NCI-H460 (cell line): ENCODE data around the gene TTC1. TPM values are rescaled to one million over a fixed set of nuclear protein-coding genes. Genes with fewer than 3 reads are reported as not detected.

ENCODE experiments used
- DNase-seq: peaks from one replicate; pipeline ENCODE4 v3.0.0-alpha.2; 2016; ENCODE audit warnings: low read depth; ENCODE audit errors: extremely low read depth
- small RNA-seq, 2 experiments: library from RNA; depleted of rRNA; stranded (forward); fragments of <200 nt; gene quantifications; one replicate each; pipeline ENCODE3, GENCODE V24; 2014
- total RNA-seq: library from RNA; depleted of rRNA; stranded (reverse); fragments of >200 nt; shearing (Covaris generic); gene quantifications from 2 replicates; pipeline ENCODE4 v1.2.3, GENCODE V29; 2014; rRNA removed

The TTC1 gene
- total RNA-seq, 1 experiment from 2014 or later: 67.6 TPM

DNA sequence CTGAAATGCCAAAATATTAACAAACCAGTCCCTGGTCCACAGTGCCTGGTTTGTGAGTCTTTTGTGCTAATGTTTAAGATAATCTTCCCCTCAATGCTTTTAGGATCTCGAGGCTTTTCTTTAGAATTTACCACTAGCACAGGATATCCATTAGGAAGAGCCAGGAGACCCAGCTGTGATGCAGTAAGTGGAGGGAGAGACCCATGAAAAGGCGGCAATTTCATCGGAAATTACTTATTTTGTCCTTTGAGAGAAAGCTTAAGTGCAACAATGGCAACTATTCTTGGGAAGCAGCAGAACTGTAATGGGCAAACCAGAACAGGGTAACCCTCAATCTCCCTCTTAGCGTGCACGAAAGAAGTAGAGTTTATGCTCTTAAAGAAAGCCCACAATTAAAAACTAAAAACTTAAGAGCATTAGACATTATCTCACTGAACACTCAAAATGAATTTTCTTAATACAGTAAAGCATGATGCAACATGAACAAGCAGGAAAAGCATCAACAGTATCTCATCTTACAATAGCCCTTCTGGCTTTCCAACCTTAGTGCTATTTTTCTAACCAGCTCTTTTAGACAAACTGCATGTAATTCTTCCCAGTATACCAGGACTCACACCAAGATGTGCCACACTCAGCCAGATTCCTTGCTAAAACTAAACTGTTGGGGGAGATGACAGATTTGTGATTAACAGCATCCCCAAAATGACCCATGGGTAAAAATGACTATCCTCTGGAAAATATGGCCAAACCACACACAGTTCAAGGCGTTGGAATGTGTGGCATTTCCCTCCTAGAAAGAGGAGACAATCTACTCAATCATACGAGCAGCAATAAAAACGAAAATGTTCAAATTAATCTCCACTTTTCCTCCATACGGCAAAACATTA lies 73.9 kb downstream of the TTC1 start:
- no peak for DNase-seq

DNA sequence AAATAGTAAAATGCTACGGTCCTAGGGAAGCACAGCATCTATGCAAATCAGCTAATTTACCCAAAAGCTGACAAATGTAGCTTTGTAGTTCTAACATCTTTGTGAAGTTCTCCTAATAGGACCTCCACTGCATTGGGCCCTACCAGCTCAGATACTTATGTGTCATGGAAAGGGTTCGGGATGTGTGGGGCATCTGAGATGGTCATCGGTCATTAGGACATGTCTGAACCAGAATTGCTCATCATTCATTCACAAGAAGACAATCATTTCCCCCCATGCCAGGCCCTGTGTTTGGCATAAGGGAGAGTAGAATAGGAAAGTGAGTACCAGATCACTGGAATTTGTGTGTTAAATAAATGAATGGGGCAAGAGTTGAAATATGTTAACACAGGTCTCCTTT lies 74.6 kb downstream of the TTC1 start:
- DNase-seq: no peak

DNA sequence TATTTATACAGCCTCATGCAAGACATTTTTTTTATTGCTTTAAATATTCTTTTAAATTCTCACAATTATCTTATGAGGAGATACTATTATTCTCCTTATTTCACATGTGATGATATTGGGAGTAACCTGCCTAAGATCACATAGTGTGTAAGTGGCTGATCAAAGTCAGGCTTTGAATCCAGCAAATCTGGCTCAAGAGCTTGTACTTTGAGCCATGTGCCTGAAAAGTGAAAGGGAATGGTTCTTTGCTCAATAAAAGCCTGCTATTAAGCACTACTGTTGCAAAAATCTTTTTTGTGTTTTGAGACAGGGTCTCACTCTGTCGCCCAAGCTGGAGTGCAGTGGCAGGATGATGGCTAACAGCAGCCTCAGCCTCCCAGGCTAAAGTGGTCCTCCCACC lies 75.2 kb downstream of the TTC1 start:
- DNase-seq: no peak

DNA sequence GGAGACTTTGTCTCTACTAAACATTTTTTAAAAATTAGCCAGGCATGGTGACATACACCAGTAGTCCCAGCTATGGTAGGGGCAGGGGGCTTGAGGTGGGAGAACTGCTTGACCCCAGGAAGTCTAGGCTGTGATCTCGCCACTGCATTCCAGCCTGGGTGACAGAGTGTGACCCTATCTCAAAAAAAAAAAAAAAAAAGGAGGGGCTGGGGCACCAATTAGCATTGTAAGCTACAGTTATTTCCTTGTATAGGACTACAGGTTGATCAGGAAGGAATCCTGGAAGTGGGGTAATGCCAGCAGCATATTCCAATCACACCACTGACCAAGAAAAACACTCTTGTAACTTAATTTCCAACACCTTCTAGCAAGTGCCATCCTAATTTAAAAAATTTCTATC lies 78.3 kb downstream of the TTC1 start:
- DNase-seq: no peak

DNA sequence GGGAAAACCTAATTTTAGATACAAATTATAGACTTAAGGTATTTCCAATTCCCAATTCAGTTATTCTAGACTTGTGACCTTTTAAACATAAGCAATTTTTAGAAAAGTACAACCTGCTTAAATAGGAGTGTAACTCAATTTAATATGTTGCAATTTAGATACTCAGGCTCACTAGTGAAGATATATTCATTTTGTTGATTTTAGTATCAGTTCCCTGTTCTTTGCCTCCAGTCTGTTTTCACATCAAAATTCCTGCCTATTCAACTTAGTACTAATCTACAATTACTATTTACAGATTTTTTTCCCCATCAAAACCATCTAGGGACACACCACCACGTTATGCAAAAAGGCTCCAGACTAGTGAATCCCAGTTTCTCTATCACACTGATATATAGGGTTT lies 79.9 kb downstream of the TTC1 start:
- DNase-seq: no peak

DNA sequence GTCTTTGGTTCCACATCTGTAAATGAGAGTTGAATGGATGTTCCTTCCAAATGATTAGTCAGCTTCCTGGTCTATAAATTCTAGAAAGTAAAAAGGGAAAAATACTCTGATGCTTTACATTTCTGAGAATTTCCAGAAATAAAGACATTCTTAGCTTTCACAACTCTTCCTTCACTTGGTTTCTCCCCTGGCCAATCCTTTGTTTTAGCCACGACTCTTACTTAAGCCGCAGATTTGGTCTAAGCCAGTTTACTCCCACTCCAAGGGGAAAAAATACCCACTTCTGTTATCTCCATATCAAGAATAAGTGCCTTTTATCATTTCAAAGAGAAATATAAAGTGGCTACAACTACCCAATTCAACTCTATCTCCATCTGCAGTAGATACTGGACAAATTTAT lies 80.6 kb downstream of the TTC1 start:
- no peak for DNase-seq

DNA sequence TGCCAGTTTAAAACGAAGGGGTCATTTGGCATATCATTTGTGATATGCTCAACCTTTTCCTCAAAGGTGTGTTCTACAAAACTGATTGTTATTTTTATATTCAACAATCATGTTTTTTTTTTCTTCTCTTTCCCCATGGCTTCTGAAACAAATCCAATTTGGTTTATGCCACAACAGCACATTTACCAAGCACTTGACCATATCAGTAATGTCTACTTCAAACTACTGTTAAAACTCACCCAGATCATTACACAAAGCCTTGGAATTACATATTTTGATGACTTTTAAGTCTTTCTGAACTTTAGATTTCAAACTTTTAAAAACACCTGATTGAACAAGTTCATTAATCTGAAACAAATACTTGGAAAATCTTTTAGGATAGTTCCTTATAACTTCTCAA lies 81.1 kb downstream of the TTC1 start:
- no peak for DNase-seq

DNA sequence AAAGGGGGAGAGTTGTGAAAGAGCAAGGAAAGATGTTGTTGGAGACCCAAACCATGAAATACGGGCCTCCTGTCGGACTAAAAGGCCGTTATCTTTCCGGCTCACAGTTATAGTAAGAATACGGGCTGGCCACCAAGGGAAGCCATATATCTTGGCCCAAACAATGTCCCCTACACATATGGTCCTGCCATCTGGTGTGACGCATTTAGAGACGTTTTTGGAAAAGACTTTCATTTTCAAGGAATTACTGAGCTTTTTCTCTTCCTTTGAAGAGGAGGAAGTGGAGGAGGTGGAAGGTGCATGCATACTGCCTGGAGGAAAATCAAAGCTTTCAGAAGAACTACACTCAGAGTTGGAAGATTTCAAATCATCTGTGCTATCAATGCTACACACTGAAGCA lies 83.6 kb downstream of the TTC1 start:
- DNase-seq: no peak

DNA sequence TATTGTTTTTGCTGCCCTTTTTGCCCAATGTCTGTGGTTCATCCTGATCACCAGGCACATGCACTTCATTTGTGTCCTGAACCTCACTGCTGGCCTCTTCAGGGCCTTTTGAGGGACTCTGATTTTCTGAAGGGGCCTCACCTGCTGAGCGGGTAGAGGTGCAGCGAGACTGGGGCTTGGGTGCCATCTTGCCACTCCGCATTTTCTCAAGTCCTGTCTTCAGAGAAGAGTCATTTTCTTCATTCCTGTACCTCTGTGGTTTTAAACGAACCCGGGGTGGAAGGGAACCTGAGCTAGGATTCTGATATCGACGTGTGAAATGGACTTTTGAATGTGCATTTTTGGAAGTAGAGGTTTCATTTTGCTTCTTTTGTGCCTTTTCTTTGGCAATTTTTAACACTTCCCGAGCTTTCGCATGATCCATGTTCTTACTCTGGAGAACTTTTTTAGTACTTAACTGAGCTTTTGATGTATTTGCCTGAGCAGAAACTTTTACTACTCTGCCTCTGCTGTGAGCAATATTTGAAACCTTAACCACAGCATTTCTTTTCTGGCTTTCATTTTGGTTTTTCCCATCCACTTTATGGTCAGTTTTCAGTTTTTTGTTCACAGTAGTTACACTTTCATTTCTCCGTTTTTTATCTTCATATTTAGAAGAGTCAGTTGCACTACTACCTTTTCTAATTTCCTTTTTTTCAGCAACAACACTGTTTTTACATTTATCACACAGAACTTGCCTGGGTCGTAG lies 84.2 kb downstream of the TTC1 start:
- no peak for DNase-seq

DNA sequence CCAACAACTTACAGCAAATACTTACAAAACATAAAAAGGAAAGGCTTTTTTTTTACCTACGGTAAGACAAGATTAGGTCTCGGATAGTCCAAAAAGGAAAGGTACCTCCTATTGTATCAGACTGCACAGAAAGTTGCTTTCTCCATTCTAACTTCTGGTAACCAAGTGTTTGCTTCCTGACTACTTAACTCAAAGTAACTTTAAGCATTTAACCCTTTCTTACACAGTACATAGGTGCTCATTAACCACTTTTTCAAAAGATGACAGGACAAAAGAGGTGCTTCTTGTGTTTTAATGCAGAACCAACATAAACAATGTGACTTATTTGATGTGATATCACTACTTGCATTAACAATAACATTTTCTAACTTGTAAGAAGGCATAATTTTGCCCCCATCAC lies 87.2 kb downstream of the TTC1 start:
- no peak for DNase-seq

DNA sequence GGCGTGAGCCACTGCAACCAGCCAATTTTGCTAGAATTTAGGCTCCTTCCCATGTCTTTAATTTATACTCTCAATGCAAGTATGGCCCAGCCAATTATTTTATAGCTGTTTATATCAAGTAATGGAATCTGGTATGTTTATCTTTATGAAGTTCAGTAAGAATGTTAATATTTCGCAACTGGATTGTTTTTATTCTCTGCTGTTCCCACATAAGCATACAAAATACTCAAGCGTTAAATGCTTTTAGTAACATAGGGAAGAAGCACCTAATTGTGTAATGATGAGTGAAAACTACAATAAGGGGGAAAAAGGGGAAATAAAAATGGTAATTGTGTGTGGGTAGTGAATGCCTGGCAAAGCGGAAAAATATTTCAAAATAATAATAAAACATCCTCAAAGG lies 89.1 kb downstream of the TTC1 start:
- no peak for DNase-seq

DNA sequence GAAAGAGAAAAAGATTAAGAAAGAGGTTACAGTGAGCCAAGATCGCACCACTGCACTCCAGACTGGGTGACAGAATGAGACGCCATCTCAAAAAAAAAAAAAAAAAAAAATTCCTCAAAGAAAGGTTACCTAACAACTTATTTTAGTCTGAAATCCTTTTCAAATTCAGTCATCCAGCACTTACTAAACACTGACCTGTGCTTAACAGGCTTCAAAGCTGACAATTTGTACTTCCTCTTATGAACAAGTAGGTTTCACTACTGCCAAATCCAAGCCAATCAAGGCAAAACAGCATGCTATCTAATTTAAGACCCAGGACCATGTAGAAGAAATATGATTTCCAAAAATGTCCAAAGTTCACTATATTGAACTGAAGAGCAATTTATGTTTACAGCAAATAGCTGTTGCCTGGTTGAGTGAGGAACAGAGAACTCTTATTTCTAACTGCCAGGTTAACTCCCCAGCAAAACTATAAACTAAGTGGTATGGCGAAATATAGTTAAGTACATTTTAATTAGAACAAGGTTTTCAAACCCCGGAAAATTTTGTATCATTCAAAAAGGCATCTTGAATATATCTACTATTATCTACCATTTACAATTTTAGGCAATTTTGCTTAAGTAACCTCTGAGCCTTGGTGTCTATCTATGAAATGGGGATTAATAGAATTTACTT lies 96.9 kb downstream of the TTC1 start:
- DNase-seq: no peak

DNA sequence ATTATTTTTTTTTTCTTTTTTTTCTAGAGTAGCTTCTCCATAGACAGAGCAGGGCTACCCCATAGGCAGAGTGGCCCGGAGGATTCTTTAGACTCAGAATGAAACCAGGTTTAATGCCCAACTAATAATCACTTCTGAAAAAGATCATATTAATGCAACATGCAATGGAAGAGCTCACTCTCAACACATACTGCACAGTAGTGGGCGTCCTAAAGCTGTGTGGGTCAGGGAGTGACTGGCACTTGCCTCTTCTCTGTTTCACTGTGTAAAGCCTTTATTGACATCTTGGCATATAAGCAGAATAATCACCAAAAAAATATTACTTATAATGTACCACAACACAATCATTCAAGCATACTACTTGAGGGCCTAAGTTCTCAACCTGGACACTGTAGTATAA lies 99.2 kb downstream of the TTC1 start:
- no peak for DNase-seq

Small RNA genes within 50 kb of the gene (small RNA-seq; reads per million reads assigned to genes)
- gene RF00019: 0 reads per million in 2 experiments

Other genes starting within 250 kb of the TTC1 start
- gene ADRA1B, start 92.7 kb upstream of the TTC1 start, total RNA-seq: 0.12 and 0.17 TPM in 2 replicates
- 10.0 and 12.8 TPM in 2 replicates for gene PWWP2A, start 110.3 kb downstream of the TTC1 start, total RNA-seq
- gene FABP6, start 220.4 kb downstream of the TTC1 start, total RNA-seq: 1.0 and 2.2 TPM in 2 replicates